ENCODE measurements around the gene EYS.

DNA sequence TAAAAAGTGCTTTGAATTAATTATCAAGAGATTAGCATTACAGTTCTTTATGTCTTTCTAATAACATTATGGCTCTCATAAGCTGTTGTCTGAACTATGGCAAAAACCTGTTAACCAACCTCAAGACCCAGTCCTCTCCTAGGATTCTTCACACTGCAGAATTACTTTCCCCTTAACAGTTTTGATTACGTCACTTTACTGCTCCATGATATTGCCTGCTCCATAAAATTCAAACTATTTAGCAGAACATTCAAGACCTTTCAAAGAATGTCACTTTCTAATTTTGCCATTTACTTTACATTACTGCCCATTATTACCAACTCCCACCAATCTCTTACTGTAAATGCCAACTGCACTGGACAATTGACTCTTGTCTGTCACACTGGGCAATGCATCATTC lies 1227.9 kb downstream of the EYS start:
- no peak for TF ChIP-seq GATA3 (IDR thresholded peaks at IDR 0.05; ENCODE audit: low read depth, low read length)
- no peak for TF ChIP-seq GATA2 (IDR thresholded peaks at IDR 0.05; ENCODE audit: low read depth, low read length)

All from SH-SY5Y (cell line).